Neural cell (in vitro differentiated cells): ENCODE data around the gene SLC35B4.

ENCODE experiments used
- EP300 ChIP-seq: fragments of 450-650 bp; conservative IDR thresholded peaks from 2 replicates; pipeline ENCODE4 v1.6.1; 2014; ENCODE audit warnings: antibody characterized with exemption, mild to moderate bottlenecking, moderate library complexity; ENCODE audit not compliant: poor library complexity, severe bottlenecking
- EZH2 ChIP-seq: fragments of 200-600, 300-800 bp; shearing (Covaris generic), sonication (generic); IDR thresholded peaks from 2 replicates; pipeline ENCODE4 v1.6.1; 2014; ENCODE audit warnings: antibody characterized with exemption, low read length, borderline replicate concordance, mild to moderate bottlenecking; ENCODE audit not compliant: insufficient read depth, poor library complexity, severe bottlenecking
- MXI1 ChIP-seq: fragments of 450-650 bp; conservative IDR thresholded peaks from 2 replicates; pipeline ENCODE4 v1.6.1; 2014; ENCODE audit warnings: antibody characterized with exemption, mild to moderate bottlenecking; ENCODE audit not compliant: poor library complexity, severe bottlenecking
- RAD21 ChIP-seq: fragments of 450-650 bp; conservative IDR thresholded peaks from 2 replicates; pipeline ENCODE4 v1.6.1; 2014; ENCODE audit warnings: antibody characterized with exemption, mild to moderate bottlenecking, moderate library complexity
- SMC3 ChIP-seq: fragments of 450-650 bp; conservative IDR thresholded peaks from 2 replicates; pipeline ENCODE4 v1.6.1; 2014; ENCODE audit warnings: antibody characterized with exemption, mild to moderate bottlenecking, moderate library complexity; ENCODE audit not compliant: poor library complexity
- TAF1 ChIP-seq: IDR thresholded peaks from 2 replicates; pipeline ENCODE4 v1.6.1; 2012; ENCODE audit warnings: low read depth
- TF ChIP-seq, protein P1 (sequence below): fragments of 450-650 bp; IDR thresholded peaks from 2 replicates; pipeline ENCODE4 v1.5.1; 2014; ENCODE audit warnings: antibody characterized with exemption, mild to moderate bottlenecking, moderate library complexity; ENCODE audit not compliant: poor library complexity, severe bottlenecking

DNA sequence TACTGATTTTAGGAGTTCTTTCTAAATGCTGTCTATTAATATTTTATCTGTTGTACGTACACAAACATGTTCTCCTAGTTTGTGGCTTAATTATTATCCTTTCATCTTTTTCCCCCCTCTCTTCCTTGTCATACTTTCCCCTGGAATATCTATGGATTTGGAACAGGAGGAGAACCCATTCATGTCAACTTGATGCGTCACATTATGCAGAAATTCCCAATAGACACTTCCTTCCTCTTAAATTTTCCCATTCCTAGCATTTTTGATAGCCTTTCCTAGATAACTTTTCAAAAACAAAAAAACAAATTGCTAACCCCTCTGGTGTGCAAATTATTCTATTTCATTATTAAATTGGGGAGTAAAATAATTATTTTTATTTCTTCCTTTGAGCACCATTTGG, 36.2 kb downstream of the SLC35B4 start:
- TF ChIP-seq EZH2 (no peak), RAD21 (no peak), SMC3 (no peak), TAF1 (no peak), EP300 (no peak), MXI1 (no peak)
- TF ChIP-seq, protein P1, sequence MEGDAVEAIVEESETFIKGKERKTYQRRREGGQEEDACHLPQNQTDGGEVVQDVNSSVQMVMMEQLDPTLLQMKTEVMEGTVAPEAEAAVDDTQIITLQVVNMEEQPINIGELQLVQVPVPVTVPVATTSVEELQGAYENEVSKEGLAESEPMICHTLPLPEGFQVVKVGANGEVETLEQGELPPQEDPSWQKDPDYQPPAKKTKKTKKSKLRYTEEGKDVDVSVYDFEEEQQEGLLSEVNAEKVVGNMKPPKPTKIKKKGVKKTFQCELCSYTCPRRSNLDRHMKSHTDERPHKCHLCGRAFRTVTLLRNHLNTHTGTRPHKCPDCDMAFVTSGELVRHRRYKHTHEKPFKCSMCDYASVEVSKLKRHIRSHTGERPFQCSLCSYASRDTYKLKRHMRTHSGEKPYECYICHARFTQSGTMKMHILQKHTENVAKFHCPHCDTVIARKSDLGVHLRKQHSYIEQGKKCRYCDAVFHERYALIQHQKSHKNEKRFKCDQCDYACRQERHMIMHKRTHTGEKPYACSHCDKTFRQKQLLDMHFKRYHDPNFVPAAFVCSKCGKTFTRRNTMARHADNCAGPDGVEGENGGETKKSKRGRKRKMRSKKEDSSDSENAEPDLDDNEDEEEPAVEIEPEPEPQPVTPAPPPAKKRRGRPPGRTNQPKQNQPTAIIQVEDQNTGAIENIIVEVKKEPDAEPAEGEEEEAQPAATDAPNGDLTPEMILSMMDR, result no peak
